B cell (primary cell): ENCODE results near the gene PLEKHN1. TPM values are rescaled to one million over a fixed set of nuclear protein-coding genes. Genes with fewer than 3 reads are reported as not detected.

Experiments
- ATAC-seq: fragments of 200-7000 bp; cut with Tn5 transposase; one replicate; pipeline ENCODE4 v1.10.0; 2021; ENCODE audit warnings: low read depth, mild to moderate bottlenecking, moderate number of reproducible peaks, moderate library complexity
- CTCF ChIA-PET: fragments of 350-600 bp; sonication (Branson Sonifier 250); formaldehyde crosslinking; loops from one replicate; lab custom pipeline; 2021; ENCODE audit warnings: antibody characterized with exemption, inconsistent platforms; lab: Charles Lee
- POLR2A ChIA-PET: fragments of 350-600 bp; sonication (Branson Sonifier 250); formaldehyde crosslinking; loops from one replicate; lab custom pipeline; 2021; ENCODE audit warnings: antibody characterized with exemption; lab: Charles Lee
- DNase-seq: peaks from one replicate; pipeline ENCODE4 v3.0.0; 2013
- H2AFZ ChIP-seq: 2 replicates; pipeline ENCODE4 v1.6.1; 2012; ENCODE audit warnings: mild to moderate bottlenecking, low read depth, low read length; ENCODE audit not compliant: insufficient read depth, poor library complexity, severe bottlenecking
- H3K27ac ChIP-seq, 2 donors: 1 replicate in 1 of 2; 2 replicates in 1 of 2; pipeline ENCODE4 v1.5.1; 2012 to 2013; ENCODE audit warnings: low read length in 2 of 2, mild to moderate bottlenecking in 2 of 2, moderate library complexity in 1 of 2
- H3K27me3 ChIP-seq, 4 experiments: fragments of 200-600 bp in 1 of 4; sonication (generic) in 1 of 4; replicated peaks in 1 of 4; 1 replicate in 2 of 4; 2 replicates in 2 of 4; pipeline versions ENCODE4 v1.6.1 to v1.7.0; 2013 to 2016; ENCODE audit warnings: low read length in 3 of 4, mild to moderate bottlenecking in 2 of 4, mixed read lengths in 1 of 4, moderate library complexity in 1 of 4; ENCODE audit not compliant: insufficient read depth in 4 of 4, control insufficient read depth in 3 of 4; ENCODE audit errors: control extremely low read depth in 1 of 4
- H3K36me3 ChIP-seq, 2 experiments: replicated peaks in 1 of 2; 1 replicate in 1 of 2; 2 replicates in 1 of 2; pipeline versions ENCODE4 v1.6.1 to v1.7.1; 2013; ENCODE audit warnings: low read length in 1 of 2; ENCODE audit not compliant: insufficient read depth in 2 of 2, control insufficient read depth in 1 of 2; ENCODE audit errors: control extremely low read depth in 1 of 2, extremely low read depth in 1 of 2
- H3K4me1 ChIP-seq, 2 donors: fragments of 200-600 bp in 1 of 2; sonication (generic) in 1 of 2; 1 replicate in 1 of 2; 2 replicates in 1 of 2; pipeline versions ENCODE4 v1.5.1 to v1.6.1; 2013 to 2017; ENCODE audit warnings: low read length in 2 of 2; ENCODE audit not compliant: control insufficient read depth in 2 of 2, insufficient read depth in 2 of 2
- H3K4me2 ChIP-seq: replicated peaks from 2 replicates; pipeline ENCODE3; 2012; ENCODE audit warnings: mild to moderate bottlenecking, low read depth, low read length; ENCODE audit not compliant: poor library complexity, severe bottlenecking
- H3K4me3 ChIP-seq, 5 experiments: fragments of 200-600 bp in 1 of 5; sonication (generic) in 1 of 5; 1 replicate in 3 of 5; 2 replicates in 2 of 5; pipeline versions ENCODE4 v1.5.1 to v1.7.0; 2011 to 2016; ENCODE audit warnings: low read length in 4 of 5, mild to moderate bottlenecking in 4 of 5, low read depth in 2 of 5, control low read depth in 1 of 5, moderate library complexity in 1 of 5; ENCODE audit not compliant: insufficient read depth in 1 of 5; ENCODE audit errors: control extremely low read depth in 1 of 5, extremely low read depth in 1 of 5
- H3K79me2 ChIP-seq: fragments of 200-600 bp; sonication (generic); one replicate; pipeline ENCODE4 v1.6.0; 2016; ENCODE audit warnings: low read length; ENCODE audit not compliant: control insufficient read depth, insufficient read depth
- H3K9ac ChIP-seq: fragments of 200-600 bp; sonication (generic); 2 replicates; pipeline ENCODE4 v1.6.1; 2017; ENCODE audit warnings: mild to moderate bottlenecking, low read length, moderate library complexity
- H3K9me3 ChIP-seq, 3 donors: one replicate each; pipeline versions ENCODE4 v1.6.1 to v1.7.1; 2013; ENCODE audit warnings: low read length in 2 of 3; ENCODE audit not compliant: control insufficient read depth in 2 of 3, insufficient read depth in 1 of 3; ENCODE audit errors: control extremely low read depth in 1 of 3
- H4K20me1 ChIP-seq: 2 replicates; pipeline ENCODE4 v1.6.0; 2012; ENCODE audit warnings: mild to moderate bottlenecking, low read length; ENCODE audit not compliant: insufficient read depth, control insufficient read depth, poor library complexity, severe bottlenecking
- H3K27ac Mint-ChIP-seq: one replicate; pipeline ENCODE4 v1.8.0; 2021; ENCODE audit warnings: mixed read lengths
- H3K27me3 Mint-ChIP-seq: one replicate; pipeline ENCODE4 v1.8.0; 2021; ENCODE audit warnings: mixed read lengths
- H3K4me1 Mint-ChIP-seq: one replicate; pipeline ENCODE4 v1.8.0; 2021; ENCODE audit warnings: mixed read lengths
- H3K4me3 Mint-ChIP-seq: one replicate; pipeline ENCODE4 v1.8.0; 2021; ENCODE audit warnings: mixed read lengths
- H3K9me3 Mint-ChIP-seq: one replicate; pipeline ENCODE4 v1.8.0; 2022; ENCODE audit warnings: mixed read lengths; ENCODE audit not compliant: insufficient read depth
- CTCF ChIP-seq: fragments of 200-600 bp; IDR thresholded peaks from one replicate; pipeline ENCODE4 v1.8.0; 2022; ENCODE audit warnings: antibody characterized with exemption, mild to moderate bottlenecking
- EZH2 ChIP-seq: IDR thresholded peaks from 2 replicates; pipeline ENCODE4 v1.6.1; 2012; ENCODE audit warnings: borderline replicate concordance, low read depth, mild to moderate bottlenecking, moderate library complexity, low read length; ENCODE audit not compliant: insufficient read depth, poor library complexity, severe bottlenecking
- WGBS: methylation state at CpG from one replicate; pipeline ENCODE4 v1.1.5; 2013; ENCODE audit warnings: missing lambda C conversion rate; ENCODE audit not compliant: insufficient coverage; 5-methylcytosine and 5-hydroxymethylcytosine counted together
- intact Hi-C: fragments of 100-400 bp; cut with micrococcal nuclease; formaldehyde crosslinking; loops from one replicate; pipeline ENCODE4 v1.10.0; 2022
- polyA plus RNA-seq: library from polyadenylated mRNA; depleted of rRNA; stranded (reverse); fragments of >200 nt; gene quantifications from 2 replicates; pipeline ENCODE4 v1.2.3, GENCODE V29; 2012
- total RNA-seq, 2 donors: library from RNA; stranded (reverse); fragments of 120-200 nt in 1 of 2; gene quantifications; 1 replicate in 1 of 2; 2 replicates in 1 of 2; pipeline versions ENCODE4 v1.2.3 to v1.2.4, GENCODE V29; 2013 to 2022

The PLEKHN1 gene
- total and polyA plus RNA-seq, 2 donors (not counting 1 experiment from before 2014, with no cell fraction given): 0.36 to 1.1 TPM

GRCh38 chr1:931380-932172 is 34.7 kb upstream of the PLEKHN1 start:
- H3K36me3 ChIP-seq: no peaks in the 10 kb centered on the region
- H3K27ac ChIP-seq: no peak overlapping the region
- no peak overlapping the region for H3K4me2 ChIP-seq
- H2AFZ ChIP-seq: no peak overlapping the region
- H4K20me1 ChIP-seq: no peaks in the 10 kb centered on the region
- DNase-seq (no peak), ATAC-seq (no peak)
- Mint-ChIP-seq H3K4me3 (no peak overlapping the region), H3K27ac (peak overlapping the region; percentile 46), H3K27me3 (peaks cover 23% of the 10 kb centered on the region), H3K9me3 (no peaks in the 10 kb centered on the region), H3K4me1 (no peaks in the 10 kb centered on the region)
- no peak overlapping the region for H3K9ac ChIP-seq
- H3K27me3 ChIP-seq: peaks cover 0 to 63% (median 8%) of the 10 kb centered on the region in 4 experiments
- H3K79me2 ChIP-seq: no peaks in the 10 kb centered on the region
- WGBS: 68% methylated on average over 10 of the region's 15 CpGs
- CTCF ChIA-PET: no interaction called here
- POLR2A ChIA-PET: no interaction called here
- intact Hi-C loops: no loop called here
- H3K4me3 ChIP-seq: no peak overlapping the region
- H3K4me1 ChIP-seq: peaks cover 3 to 8% of the 10 kb centered on the region in 2 donors
- peaks cover 0 to 4% (median 0%) of the 10 kb centered on the region in 3 donors for H3K9me3 ChIP-seq
- no peak for TF ChIP-seq EZH2
- TF ChIP-seq CTCF: no peak

- ChIA-PET POLR2A (no interaction called here), CTCF (no interaction called here)
- TF ChIP-seq EZH2 (no peak), CTCF (no peak)
- peaks cover 3 to 8% of the 10 kb centered on the region in 2 donors for H3K4me1 ChIP-seq
- no peaks in the 10 kb centered on the region for H3K79me2 ChIP-seq
- H2AFZ ChIP-seq: no peak overlapping the region
- peaks cover 0 to 62% (median 8%) of the 10 kb centered on the region in 4 experiments for H3K27me3 ChIP-seq
- Mint-ChIP-seq H3K9me3 (no peaks in the 10 kb centered on the region), H3K27ac (no peak overlapping the region), H3K27me3 (peaks cover 19% of the 10 kb centered on the region), H3K4me1 (no peaks in the 10 kb centered on the region), H3K4me3 (no peak overlapping the region)
- DNase-seq (no peak), ATAC-seq (no peak)
- WGBS: 85% methylated on average over 16 of the region's 16 CpGs
- peaks cover 0 to 4% (median 0%) of the 10 kb centered on the region in 3 donors for H3K9me3 ChIP-seq
- H3K4me2 ChIP-seq: no peak overlapping the region
- no peaks in the 10 kb centered on the region for H3K36me3 ChIP-seq
- H3K27ac ChIP-seq: no peak overlapping the region
- no peak overlapping the region for H3K9ac ChIP-seq
- H4K20me1 ChIP-seq: no peaks in the 10 kb centered on the region
- intact Hi-C loops: no loop called here
- no peak overlapping the region for H3K4me3 ChIP-seq
These were observed 34.1 kb upstream of the PLEKHN1 start for GRCh38 chr1:932173-932510.
